NCI-H2196 treated with DMSO at 0.1 percent for 48 hours (cell line): ENCODE data around the gene CDRT15L2.
"Not testable (repeated sequence)": the region's sequence is repeated elsewhere in the genome, so short reads cannot be mapped to it uniquely, and the experiment has no call there.

Source experiments
- DNase-seq: peaks from one replicate; lab custom pipeline; 2025; ENCODE audit not compliant: unreplicated experiment; lab: John Stamatoyannopoulos, UW

CDRT15L2 gene

DNA sequence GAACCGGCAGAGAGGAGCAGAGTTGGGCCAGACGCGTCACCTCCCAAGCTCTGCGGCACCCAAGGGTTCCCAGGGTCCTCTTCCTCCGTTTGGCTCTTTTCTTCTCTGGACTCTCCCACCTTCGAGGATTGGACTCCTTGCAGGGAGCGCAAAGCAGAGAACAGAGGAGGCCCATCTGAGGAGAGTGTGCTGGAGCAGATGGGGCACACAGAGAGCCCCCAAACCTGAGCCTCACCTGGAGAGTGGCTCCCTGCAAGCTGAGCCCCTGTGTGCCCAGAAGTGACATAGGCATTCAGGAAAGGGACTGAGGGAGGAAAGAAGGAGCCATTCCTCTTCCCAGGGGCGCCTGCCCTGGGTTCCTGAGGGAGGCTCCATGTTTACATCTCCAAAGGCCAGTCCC lies 6.3 kb upstream of the CDRT15L2 start:
- not testable (repeated sequence) for DNase-seq

DNA sequence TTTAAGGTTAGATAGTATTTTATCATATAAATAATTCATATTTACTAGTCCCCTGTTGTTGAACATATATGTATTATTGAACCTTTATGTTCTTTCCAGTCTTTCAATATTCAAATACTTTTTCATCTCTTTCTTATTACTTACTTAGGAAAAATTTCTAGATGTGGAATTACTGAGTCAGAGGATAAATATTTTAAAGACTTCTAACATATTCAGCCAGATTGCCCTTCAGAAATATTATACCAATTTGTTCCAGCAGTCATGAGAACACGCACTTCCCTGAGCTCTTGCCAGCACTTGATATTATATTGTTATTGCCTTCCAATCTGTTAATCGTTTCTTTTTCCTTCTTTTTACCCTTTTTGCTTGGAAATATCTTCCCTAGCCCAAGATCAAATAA lies 4.5 kb upstream of the CDRT15L2 start:
- not testable (repeated sequence) for DNase-seq

DNA sequence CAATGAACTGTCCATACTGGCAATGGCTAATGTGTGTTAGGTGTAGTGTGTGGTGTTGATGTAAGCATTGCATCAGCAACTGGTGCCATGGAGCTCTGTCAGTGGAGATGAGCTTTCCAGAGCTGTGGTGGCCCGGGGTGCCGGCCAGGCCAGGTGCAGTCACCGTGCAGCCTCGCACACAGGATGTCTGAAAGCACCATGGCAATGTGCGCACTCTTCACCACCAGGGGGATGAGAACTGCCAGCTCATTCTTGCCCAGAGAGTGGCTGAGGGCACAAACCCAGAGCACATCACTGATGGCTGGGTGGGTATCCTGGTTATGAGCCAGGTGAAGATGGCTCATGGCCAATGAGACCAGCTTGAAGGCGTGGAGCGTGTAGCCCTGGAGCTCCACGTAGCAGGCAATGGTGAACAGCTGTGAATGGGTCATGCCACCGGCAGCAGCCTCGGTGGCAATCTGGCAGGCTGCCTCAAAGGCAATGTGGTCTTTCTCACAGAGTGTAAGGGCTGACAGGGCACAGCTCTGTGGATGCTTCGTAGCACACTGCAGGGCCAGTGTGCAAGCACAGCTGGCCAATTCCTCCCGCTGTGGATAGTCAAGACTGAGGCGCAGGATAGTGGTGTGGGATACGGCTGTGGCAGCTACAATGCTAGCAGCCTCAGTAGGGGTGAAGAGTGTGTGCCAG lies 4.5 kb downstream of the CDRT15L2 start:
- DNase-seq = not testable (repeated sequence)

DNA sequence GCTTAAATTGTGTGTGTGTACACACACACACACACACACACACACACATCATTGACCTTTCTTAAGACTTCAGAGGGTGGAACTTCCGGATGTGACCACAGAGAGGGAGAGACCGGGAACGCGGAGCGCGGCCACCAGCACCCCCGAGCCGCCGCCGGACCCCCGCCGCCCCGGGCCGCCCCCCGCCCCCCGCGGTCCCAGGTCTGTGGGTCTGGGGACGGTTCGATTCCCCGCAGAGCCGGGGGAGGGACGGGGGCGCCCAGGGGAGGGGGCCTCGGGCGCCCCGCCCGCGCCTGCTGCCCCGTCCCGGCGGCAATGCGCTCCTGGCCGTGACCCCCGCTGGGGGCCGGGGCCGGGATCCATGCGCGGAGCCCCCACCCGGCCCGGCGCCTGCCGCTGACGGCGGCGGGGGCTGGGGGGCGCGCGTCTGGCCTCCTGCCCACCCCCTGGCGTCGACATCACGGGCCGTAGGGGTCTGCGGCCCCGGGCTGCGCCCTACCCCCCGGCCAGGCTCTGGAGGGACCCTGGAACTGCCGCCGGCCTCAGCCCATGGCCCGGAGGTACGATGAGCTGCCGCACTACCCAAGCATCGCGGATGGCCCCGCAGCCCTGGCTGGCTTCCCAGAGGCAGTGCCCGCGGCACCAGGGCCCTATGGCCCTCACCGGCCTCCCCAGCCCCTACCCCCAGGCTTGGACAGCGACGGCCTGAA lies 9.4 kb downstream of the CDRT15L2 start:
- DNase-seq = not testable (repeated sequence)

DNA sequence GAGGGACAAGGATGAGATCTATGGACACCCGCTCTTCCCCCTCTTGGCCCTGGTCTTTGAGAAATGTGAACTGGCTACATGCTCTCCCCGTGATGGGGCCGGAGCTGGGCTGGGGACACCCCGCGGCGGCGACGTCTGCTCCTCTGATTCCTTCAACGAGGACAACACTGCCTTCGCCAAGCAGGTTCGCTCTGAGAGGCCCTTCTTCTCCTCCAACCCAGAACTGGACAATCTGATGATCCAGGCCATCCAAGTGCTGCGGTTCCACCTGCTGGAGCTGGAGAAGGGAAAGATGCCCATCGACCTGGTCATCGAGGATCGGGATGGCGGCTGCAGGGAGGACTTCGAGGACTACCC lies 9.9 kb downstream of the CDRT15L2 start:
- DNase-seq = not testable (repeated sequence)

DNA sequence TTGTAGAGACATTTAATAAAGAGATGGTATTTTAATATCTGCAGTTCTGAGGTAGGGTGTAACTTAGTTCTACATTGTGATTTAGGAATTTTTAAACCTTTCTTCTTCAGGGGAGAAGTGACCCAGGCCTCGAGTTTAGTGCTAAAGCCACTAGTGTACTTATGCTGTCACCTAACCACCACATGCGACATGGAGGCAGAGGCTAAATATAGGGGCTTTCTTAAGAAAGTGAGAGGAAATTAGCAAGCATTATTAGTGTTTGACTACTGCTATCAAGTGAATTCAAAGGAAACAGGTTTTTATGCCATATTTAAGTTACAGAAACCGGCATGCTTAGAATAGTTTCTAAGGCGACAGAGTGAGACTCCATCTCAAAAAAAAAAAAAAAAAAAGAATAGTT lies 11.5 kb downstream of the CDRT15L2 start:
- DNase-seq = not testable (repeated sequence)

DNA sequence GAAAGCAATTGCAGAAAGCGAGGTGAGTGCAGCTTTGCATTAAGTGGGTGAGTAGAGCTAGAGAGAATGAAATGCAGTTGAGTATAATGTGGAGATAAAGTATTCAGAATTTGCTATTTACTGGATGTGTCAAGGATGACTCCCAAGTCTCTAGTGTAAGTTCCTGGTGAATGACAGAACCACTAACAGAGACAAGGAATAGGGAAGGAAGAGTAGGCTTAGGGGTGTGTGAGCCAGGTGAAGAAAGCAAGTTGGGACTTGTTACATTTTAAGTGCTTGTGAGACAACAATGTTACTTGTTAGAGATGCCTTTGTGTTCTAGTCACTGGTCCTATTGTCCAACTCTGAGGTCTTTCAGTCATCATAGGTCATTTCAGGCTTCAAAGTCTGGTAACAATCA lies 26.0 kb downstream of the CDRT15L2 start:
- DNase-seq = not testable (repeated sequence)

DNA sequence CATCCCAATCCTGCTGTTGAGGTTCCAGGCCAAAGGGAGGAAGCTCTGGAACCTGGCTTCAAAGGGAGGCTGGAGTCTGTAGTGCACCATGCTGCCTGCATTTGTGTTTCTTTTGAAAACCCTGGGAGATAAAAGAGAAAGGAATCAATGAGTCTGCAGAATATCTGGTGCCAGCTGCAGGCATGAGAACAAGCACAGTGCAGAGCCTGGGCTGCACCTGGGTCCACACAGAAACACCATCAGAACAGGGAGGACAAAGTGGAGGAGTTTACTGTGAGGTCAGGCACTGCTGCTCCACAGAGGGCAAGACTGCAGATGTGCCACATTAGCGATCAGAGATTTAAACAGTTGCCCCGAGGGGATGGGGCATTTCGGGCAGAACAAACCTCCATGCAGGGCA lies 30.0 kb downstream of the CDRT15L2 start:
- DNase-seq = not testable (repeated sequence)

DNA sequence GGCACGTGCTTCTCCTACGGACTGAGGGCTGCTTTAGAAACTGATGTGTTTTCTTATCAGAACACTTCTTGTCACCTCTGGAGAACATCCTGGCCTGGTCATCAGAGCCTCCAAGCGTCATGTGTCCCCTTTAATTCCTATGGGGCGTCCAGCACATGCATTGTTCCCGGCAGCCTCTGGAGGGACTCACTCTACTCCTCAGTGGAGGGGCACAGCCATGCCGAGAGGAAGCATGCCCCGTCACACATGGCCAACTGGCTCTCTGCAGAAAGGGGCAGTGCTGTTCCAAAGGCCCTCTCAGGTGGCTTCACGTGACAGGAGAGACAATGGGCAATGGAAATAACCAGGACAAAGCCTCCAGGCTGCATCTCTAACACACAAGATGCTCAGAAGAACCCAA lies 31.8 kb downstream of the CDRT15L2 start:
- no peak for DNase-seq

DNA sequence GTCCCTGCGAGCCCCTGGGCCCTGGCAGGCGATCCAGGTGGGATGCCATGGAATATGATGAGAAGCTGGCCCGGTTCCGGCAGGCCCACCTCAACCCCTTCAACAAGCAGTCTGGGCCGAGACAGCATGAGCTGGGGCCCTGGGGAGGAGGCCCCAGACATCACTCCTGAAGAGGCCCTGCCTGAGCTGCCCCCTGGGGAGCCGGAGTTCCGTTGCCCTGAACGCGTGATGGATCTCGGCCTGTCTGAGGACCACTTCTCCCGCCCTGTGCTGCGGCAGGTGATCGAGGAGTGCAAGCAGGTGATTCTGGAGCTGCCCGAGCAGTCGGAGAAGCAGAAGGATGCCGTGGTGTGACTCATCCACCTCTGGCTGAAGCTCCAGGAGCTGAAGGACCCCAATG lies 33.1 kb downstream of the CDRT15L2 start:
- no peak for DNase-seq

DNA sequence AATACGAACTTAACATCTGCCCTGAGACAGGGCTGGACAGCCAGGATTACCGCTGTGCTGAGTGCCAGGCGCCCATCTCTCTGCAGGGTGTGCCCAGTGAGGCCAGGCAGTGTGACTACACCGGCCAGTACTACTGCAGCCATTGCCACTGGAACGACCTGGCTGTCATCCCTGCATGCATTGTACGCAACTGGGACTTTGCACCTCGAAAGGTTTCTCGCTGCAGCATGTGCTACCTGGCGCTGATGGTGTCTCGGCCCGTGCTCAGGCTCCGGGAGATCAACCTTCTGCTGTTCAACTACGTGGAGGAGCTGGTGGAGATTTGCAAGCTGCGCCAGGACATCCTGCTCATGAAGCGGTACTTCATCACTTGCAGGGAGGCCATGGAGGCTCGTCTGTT lies 33.7 kb downstream of the CDRT15L2 start:
- DNase-seq = no peak

DNA sequence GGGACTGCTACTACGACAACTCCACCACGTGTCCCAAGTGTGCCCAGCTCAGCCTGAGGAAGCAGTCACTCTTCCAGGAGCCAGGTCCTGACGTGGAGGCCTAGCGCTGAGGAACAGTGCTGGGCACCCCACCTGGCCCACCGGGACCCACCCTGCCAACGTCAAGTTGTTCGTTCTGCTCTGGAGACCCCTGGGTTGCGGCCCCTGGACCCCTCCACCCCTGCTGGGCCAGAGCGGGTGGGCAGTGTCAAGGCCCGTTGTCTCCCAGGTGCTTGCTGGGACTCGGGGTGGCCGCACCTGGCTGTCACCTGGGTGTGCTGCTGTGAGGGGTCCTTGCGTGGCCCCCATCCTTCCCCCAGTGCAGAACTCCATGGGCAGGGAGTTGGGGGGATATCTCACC lies 34.4 kb downstream of the CDRT15L2 start:
- DNase-seq = no peak

DNA sequence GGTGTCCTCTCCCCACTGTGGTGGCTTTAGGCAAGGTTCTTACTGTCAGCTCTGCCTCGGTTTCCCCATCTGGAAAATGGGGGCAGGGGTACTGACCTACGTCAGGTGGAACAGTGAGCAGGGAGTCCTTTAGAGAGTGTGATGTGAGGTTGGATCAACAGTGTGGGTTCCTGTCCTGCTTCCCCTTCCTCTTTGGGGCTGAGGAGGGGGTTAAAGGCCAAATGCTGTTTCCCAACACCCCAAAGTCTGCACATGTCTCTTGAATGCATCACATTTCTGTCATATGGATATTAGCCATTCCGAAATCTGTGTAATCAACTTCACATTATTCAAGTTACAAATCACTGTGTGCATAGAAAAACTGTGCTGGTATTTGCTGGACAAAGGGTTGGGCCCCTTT lies 35.9 kb downstream of the CDRT15L2 start:
- DNase-seq = not testable (repeated sequence)
